Cortex of kidney (tissue), 1 donor: ENCODE results near the gene KDSR.

Experiments used
- DNase-seq: peaks from one replicate; lab custom pipeline; 2025; lab: John Stamatoyannopoulos, UW

The KDSR gene

DNA sequence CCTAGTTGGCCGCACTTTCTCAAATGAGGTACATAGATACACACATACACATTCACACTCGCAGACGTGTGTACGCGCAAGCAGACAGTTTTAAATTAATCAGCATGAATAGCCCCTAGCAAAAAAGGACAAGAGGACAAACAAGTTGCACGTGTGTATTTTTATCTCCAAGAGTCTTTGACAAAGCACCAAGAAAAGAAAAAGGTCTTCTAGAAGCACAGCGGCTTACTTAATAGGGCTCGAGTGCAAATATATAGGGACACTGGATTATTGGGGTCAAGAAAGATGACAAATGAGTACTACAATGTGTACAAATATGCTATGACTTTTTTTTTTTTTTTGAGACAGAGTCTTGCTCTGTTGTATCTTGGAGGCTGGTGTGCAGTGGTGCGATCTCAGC, 45.7 kb downstream of the KDSR start:
- DNase-seq: no peak

DNA sequence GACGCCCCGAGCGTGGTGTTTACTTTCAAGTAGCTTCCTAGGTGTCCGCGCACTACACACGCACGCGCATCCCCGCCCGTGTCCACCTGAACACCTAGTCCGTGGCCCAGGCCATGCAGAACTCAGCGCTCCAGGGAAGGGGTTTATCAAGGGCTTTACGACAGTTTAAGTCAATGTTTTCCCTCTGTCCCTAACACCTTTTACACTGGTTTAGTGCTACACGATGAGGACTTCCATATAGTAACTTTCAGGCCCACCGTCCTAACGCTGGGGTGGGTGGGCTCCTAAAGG, 46.1 kb downstream of the KDSR start:
- no peak for DNase-seq

- no peak for DNase-seq
Measured at GRCh38 chr18:63320123-63320974, 46.7 kb downstream of the KDSR start.

- no peak for DNase-seq
Measured at GRCh38 chr18:63319383-63320122, 47.5 kb downstream of the KDSR start, which contains the start of gene BCL2. Gene BCL2 (minus strand): TSS chr18:63319769.

GRCh38 chr18:63318889-63319382, 48.1 kb downstream of the KDSR start:
- DNase-seq: no peak

- DNase-seq: no peak
Measured at GRCh38 chr18:63317982-63318888, 48.8 kb downstream of the KDSR start.

GRCh38 chr18:63317556-63317946, 49.5 kb downstream of the KDSR start:
- DNase-seq: no peak

DNA sequence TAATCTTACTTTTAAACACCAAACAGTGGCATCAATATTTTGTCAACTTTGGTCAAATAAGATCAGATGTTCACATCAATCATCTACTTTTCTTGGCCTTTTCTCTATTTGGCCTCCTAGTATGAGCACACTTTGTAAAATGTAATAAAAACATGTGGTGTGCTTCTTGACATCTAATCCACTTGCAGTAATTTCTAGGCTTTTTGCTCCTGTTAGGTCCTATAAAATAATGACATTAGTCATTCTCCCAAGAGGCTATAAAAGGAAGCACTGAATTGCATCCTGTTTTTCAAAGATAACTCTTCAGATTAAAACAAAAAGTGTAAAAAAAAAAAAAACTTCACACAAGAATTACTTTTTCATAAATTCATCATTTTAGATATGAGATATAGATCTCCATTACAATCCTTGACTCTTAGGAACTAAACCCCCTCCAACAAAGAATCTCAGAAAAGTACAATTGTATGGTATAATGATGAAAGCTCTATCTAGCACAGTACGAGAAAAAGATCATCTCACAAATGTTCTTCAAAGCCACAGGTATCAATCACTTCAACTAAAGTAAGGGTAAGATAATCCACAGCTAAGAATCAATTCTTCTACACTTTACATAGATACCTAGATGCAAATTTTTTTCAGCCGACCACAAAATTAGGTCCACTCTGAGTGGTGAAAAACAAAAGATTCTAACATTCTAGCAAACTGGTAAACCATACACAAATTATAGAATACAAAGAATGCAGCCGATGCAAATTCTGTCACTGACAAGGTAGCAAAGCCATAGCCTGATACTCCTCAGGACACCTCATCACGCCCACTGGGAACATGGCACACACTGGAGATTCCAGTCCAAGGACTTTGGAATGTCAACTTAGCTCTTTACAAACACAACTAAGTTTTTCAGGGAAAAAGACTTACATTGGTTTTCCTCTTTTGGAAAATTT, 50.1 kb downstream of the KDSR start:
- no peak for DNase-seq

GRCh38 chr18:63315876-63316275, 51.1 kb downstream of the KDSR start:
- no peak for DNase-seq

- DNase-seq: no peak
Measured at GRCh38 chr18:63315131-63315662, 51.8 kb downstream of the KDSR start.

GRCh38 chr18:63314062-63314790, 52.8 kb downstream of the KDSR start:
- no peak for DNase-seq

DNA sequence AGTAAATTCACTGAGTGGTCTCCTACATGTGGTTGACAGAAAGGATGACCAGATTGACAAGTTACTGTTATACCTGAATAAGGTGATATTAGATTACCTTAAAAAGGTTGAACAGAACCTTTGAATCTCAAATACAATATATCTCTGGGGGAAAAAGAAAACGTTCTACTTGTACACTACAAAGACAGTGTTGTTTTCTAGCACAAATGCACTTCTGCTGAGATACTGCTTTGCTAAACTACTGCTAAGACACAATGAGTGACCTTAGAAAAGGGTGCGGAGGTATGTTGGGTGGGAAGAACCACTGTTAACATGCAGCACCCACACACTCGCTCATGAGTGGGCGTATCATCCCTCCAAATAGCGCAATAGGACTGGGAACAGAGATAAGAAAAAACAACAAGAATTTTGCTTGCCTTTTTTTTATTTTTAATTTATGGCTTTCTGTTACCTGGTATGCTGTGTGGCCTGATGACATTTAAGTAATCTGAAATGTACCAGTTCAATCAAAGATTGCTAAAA, 53.5 kb downstream of the KDSR start:
- no peak for DNase-seq

DNA sequence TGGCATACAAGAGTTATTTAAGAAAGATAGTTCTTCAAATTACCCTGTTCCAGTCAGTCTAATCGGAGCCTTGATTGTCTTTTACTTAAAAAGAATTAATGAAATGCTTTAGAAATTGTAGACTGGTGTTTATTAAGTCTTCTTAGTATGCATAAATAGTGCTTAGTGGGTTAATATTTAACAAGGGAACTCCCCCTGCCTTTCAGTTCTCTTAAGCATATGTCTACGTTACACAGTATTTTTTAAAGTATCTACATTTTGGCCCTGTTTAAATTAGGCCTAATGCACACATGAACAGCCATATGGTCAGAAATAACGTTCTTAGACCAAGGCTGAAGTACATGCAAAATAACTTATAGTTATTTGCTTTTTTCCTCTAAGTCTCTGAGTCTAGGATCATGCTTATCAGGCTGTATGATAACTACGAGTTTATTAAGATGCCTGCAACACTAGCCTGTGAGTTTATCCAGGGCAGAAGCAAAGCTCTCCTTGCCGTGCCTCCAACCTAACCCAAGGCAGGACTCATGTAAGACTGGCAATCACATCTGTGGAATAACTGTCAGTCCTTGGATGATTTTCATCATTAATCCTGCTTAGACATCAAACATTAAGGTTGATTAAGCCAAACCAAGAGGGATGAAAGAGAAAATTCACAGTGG, 54.1 kb downstream of the KDSR start:
- DNase-seq: no peak

GRCh38 chr18:63312019-63312409, 55.0 kb downstream of the KDSR start:
- DNase-seq: no peak

DNA sequence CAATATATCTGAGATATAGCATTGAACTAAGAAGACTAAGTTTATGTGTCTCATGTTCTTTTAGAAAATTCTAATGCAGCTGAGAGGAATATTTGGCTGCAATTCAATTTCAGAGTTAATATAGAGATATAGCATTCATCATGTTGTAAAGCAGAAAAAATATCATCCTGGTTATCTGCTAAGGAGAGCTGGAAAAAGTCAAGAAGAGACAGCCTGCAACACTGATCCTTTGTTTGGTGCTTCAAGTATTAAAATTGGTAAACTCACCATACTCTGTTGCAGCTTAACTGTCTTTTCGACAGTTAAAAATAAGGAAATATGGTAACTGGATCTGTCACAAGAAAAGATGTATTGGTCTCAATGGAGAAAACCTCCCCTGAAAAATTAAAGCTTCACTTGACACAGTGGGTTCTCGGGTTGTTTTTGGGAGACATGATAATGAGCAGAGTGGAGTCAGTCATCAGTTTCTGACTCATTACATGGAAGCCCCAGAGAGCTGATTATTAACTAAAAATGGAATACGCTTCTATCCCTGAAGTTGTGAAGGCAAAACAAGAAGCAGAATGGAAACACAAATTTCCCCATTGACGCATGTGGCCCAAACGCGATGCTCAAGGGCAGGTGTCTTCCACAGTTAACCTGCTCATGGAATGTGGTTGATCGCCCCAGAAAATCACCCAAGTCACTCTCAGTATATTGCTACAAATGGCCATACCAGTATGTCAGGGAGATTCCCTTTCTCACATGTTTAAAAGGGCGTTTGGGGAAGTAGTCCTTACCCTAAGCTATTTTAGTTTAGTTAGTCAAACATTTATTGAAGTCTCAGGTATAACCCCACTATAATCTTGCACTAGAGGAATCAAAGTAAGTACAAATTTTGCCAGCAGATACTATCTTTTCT, 55.6 kb downstream of the KDSR start:
- DNase-seq: no peak

DNA sequence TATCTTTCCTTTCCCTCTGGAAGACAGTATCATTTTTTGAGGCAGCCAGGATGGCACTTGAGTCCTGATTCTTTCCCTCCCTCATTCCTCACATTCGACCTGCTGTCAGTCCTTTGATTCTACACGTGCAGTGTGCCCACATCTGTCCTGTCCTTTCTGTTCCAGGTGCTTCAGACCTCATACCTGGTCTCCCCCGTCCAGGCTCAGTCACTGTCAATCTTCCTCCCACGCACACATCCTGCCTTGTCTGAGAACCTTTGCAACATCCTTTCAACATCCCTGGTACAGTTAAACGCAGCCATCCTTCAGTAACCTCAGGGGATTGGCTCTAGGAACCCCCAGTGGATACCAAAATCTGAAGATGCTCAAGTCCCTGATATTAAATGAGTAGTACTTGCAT, 57.6 kb downstream of the KDSR start:
- DNase-seq: no peak

GRCh38 chr18:63307551-63308200, 59.3 kb downstream of the KDSR start:
- DNase-seq: no peak
